GM21619 (cell line): ENCODE measurements around the gene ARHGAP35.

Experiments
- ATAC-seq: cut with Tn5 transposase; IDR thresholded peaks from one replicate; pipeline ENCODE4 v1.9.1; 2021; ENCODE audit not compliant: unreplicated experiment

ARHGAP35 gene

GRCh38 chr19:46902402-46902766 is 41.6 kb downstream of the ARHGAP35 start:
- no peak for ATAC-seq

- no peak for ATAC-seq
These were observed 42.7 kb downstream of the ARHGAP35 start for GRCh38 chr19:46903458-46903857.

- ATAC-seq = no peak
These were observed 43.6 kb downstream of the ARHGAP35 start for GRCh38 chr19:46904114-46905060.

- ATAC-seq = no peak
These were observed 45.4 kb downstream of the ARHGAP35 start for GRCh38 chr19:46906221-46906620.

GRCh38 chr19:46907880-46908279 is 47.1 kb downstream of the ARHGAP35 start:
- ATAC-seq = no peak

- ATAC-seq = no peak
These were observed 48.6 kb downstream of the ARHGAP35 start for GRCh38 chr19:46909356-46909755.
